Panc1 (cell line): ENCODE results near the gene MYH8. TPM values are rescaled to one million over a fixed set of nuclear protein-coding genes. Genes with fewer than 3 reads are reported as not detected.

Experiments
- ATAC-seq: fragments of 200-7000 bp; cut with Tn5 transposase; 2 replicates; pipeline ENCODE4 v1.9.1; 2020; ENCODE audit warnings: mild to moderate bottlenecking, moderate library complexity
- BruUV-seq: library from RNA; stranded (reverse); fragments of 400-500 nt; replicated peaks from 2 replicates; lab custom pipeline; 2021; lab: Mats Ljungman, UMichigan
- CTCF ChIA-PET: fragments of 300-600 bp; sonication (Branson Sonifier 250); formaldehyde crosslinking; loops from one replicate; lab custom pipeline; 2022; ENCODE audit warnings: antibody characterized with exemption; lab: Charles Lee
- POLR2A ChIA-PET: fragments of 300-600 bp; sonication (Branson Sonifier 250); formaldehyde crosslinking; loops from one replicate; lab custom pipeline; 2022; ENCODE audit warnings: antibody characterized with exemption; lab: Charles Lee
- DNase-seq: peaks from one replicate; pipeline ENCODE4 v3.0.0-alpha.2; 2010; ENCODE audit warnings: low read depth, low spot score
- H3K27ac ChIP-seq: 2 replicates; pipeline ENCODE4 v1.5.1; 2011; ENCODE audit warnings: mild to moderate bottlenecking, low read length, inconsistent platforms
- H3K27me3 ChIP-seq: fragments of 200-500 bp; sonication (Bioruptor generic); 2 replicates; pipeline ENCODE4 v1.6.0; 2014; ENCODE audit warnings: low read length, inconsistent platforms; ENCODE audit not compliant: control insufficient read depth, insufficient read depth
- H3K36me3 ChIP-seq: fragments of 200-500 bp; sonication (Bioruptor generic); 2 replicates; pipeline ENCODE4 v1.5.1; 2014; ENCODE audit warnings: inconsistent platforms, mild to moderate bottlenecking, low read length, moderate library complexity; ENCODE audit not compliant: control insufficient read depth, insufficient read depth
- H3K4me1 ChIP-seq: 2 replicates; pipeline ENCODE4 v1.5.1; 2011; ENCODE audit warnings: inconsistent platforms, mild to moderate bottlenecking, low read length, moderate library complexity; ENCODE audit not compliant: control insufficient read depth, insufficient read depth
- H3K4me3 ChIP-seq, 2 experiments: 2 replicates each; pipeline ENCODE4 v1.5.1; 2011 to 2012; ENCODE audit warnings: low read depth in 2 of 2, low read length in 2 of 2, mild to moderate bottlenecking in 2 of 2, inconsistent platforms in 1 of 2, moderate library complexity in 1 of 2
- H3K9me3 ChIP-seq: fragments of 200-500 bp; sonication (Bioruptor generic); 2 replicates; pipeline ENCODE4 v1.5.1; 2014; ENCODE audit warnings: low read depth, mild to moderate bottlenecking, inconsistent platforms, low read length, moderate library complexity; ENCODE audit not compliant: control insufficient read depth, insufficient read depth
- POLR2AphosphoS5 ChIP-seq: IDR thresholded peaks from 2 replicates; pipeline ENCODE4 v1.6.1; 2012; ENCODE audit warnings: mild to moderate bottlenecking, low read depth, low read length, moderate library complexity
- SIN3A ChIP-seq: IDR thresholded peaks from 2 replicates; pipeline ENCODE4 v1.6.1; 2012; ENCODE audit warnings: low read depth, mild to moderate bottlenecking, low read length, moderate library complexity, borderline replicate concordance; ENCODE audit not compliant: insufficient read depth
- TCF7L2 ChIP-seq: IDR thresholded peaks from 2 replicates; pipeline ENCODE4 v1.6.1; 2011; ENCODE audit warnings: mild to moderate bottlenecking, low read depth, low read length, inconsistent platforms
- in situ Hi-C: cut with HindIII; loops from 2 replicates; pipeline ENCODE4 v1.10.0; 2016; ENCODE audit warnings: low sequenced_read_pairs, low pct_unique_long_range_greater_than_20kb
- intact Hi-C: fragments of 100-400 bp; cut with micrococcal nuclease; formaldehyde crosslinking; loops from one replicate; pipeline ENCODE4 v1.10.0; 2022; ENCODE audit not compliant: unreplicated experiment
- total RNA-seq: library from RNA; stranded (reverse); gene quantifications from one replicate; pipeline ENCODE4 v1.2.1, GENCODE V29; 2021; ENCODE audit not compliant: unreplicated experiment
- TF ChIP-seq, protein P1 (sequence below): fragments of 450-650 bp; IDR thresholded peaks from 2 replicates; pipeline ENCODE4 v1.5.1; 2017; ENCODE audit warnings: mild to moderate bottlenecking
- TF ChIP-seq, protein P2 (sequence below), 2 experiments: IDR thresholded peaks; 2 replicates each; pipeline ENCODE4 v1.6.1; 2011 to 2012; ENCODE audit warnings: low read depth in 2 of 2, control low read depth in 1 of 2, low read length in 1 of 2, mild to moderate bottlenecking in 1 of 2, moderate library complexity in 1 of 2; ENCODE audit not compliant: insufficient read depth in 1 of 2

Gene MYH8
- total RNA-seq, 1 experiment from 2014 or later = not detected

- no peak overlapping the region for H3K27ac ChIP-seq
- H3K36me3 ChIP-seq = no peaks in the 10 kb centered on the region
- intact Hi-C loops = no loop called here
- no peaks in the 10 kb centered on the region for H3K4me1 ChIP-seq
- POLR2A ChIA-PET = no interaction called here
- no peaks in the 10 kb centered on the region; the same call in 1 of the 2 replicates for H3K27me3 ChIP-seq
- no peaks in the 10 kb centered on the region for H3K9me3 ChIP-seq
- TF ChIP-seq SIN3A = no peak
- TF ChIP-seq, protein P1, sequence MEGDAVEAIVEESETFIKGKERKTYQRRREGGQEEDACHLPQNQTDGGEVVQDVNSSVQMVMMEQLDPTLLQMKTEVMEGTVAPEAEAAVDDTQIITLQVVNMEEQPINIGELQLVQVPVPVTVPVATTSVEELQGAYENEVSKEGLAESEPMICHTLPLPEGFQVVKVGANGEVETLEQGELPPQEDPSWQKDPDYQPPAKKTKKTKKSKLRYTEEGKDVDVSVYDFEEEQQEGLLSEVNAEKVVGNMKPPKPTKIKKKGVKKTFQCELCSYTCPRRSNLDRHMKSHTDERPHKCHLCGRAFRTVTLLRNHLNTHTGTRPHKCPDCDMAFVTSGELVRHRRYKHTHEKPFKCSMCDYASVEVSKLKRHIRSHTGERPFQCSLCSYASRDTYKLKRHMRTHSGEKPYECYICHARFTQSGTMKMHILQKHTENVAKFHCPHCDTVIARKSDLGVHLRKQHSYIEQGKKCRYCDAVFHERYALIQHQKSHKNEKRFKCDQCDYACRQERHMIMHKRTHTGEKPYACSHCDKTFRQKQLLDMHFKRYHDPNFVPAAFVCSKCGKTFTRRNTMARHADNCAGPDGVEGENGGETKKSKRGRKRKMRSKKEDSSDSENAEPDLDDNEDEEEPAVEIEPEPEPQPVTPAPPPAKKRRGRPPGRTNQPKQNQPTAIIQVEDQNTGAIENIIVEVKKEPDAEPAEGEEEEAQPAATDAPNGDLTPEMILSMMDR = no peak
- no peak for TF ChIP-seq TCF7L2
- TF ChIP-seq, protein P2, sequence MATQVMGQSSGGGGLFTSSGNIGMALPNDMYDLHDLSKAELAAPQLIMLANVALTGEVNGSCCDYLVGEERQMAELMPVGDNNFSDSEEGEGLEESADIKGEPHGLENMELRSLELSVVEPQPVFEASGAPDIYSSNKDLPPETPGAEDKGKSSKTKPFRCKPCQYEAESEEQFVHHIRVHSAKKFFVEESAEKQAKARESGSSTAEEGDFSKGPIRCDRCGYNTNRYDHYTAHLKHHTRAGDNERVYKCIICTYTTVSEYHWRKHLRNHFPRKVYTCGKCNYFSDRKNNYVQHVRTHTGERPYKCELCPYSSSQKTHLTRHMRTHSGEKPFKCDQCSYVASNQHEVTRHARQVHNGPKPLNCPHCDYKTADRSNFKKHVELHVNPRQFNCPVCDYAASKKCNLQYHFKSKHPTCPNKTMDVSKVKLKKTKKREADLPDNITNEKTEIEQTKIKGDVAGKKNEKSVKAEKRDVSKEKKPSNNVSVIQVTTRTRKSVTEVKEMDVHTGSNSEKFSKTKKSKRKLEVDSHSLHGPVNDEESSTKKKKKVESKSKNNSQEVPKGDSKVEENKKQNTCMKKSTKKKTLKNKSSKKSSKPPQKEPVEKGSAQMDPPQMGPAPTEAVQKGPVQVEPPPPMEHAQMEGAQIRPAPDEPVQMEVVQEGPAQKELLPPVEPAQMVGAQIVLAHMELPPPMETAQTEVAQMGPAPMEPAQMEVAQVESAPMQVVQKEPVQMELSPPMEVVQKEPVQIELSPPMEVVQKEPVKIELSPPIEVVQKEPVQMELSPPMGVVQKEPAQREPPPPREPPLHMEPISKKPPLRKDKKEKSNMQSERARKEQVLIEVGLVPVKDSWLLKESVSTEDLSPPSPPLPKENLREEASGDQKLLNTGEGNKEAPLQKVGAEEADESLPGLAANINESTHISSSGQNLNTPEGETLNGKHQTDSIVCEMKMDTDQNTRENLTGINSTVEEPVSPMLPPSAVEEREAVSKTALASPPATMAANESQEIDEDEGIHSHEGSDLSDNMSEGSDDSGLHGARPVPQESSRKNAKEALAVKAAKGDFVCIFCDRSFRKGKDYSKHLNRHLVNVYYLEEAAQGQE (IDR thresholded peaks at IDR 0.05; ENCODE audit: insufficient read depth in 1 of 2, low read depth in 2 of 2, low read length in 1 of 2) = no peak
- DNase-seq = no peak
- CTCF ChIA-PET = no interaction called here
- ATAC-seq = no peak
- in situ Hi-C loops = no loop called here
- BruUV-seq = no TSS peak
- no peak overlapping the region for H3K4me3 ChIP-seq
Measured at GRCh38 chr17:10458701-10459100, 37.0 kb upstream of the MYH8 start.

DNA sequence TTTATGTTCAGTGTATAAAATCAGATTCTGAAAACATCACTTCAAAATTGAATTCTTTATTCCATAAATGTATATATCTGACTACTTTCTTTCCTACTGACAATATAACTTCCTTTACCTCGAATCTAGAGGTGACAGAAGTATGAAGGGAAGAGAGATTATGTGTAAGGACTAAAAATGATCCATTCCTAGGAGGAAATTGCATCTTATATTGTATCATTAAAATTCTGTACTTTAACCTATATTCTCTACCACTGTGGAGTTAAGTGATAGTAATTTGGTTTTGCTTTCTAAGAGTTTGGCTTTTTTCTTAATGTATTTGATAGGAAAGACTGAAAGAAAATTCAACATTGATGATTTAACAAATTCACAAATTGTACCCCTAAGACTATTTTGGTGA is 36.2 kb upstream of the MYH8 start:
- no TSS peak for BruUV-seq
- POLR2A ChIA-PET = no interaction called here
- TF ChIP-seq POLR2AphosphoS5 (no peak), SIN3A (no peak), TCF7L2 (no peak)
- TF ChIP-seq, protein P2 (IDR thresholded peaks at IDR 0.05; ENCODE audit: insufficient read depth in 1 of 2, low read depth in 2 of 2, low read length in 1 of 2) = no peak
- TF ChIP-seq, protein P1 = no peak
- CTCF ChIA-PET = no interaction called here
- intact Hi-C loops (no loop called here), in situ Hi-C loops (no loop called here)
- Histone ChIP-seq H3K9me3 (no peaks in the 10 kb centered on the region), H3K36me3 (no peaks in the 10 kb centered on the region), H3K27ac (no peak overlapping the region), H3K27me3 (no peaks in the 10 kb centered on the region; the same call in 1 of the 2 replicates), H3K4me1 (no peaks in the 10 kb centered on the region), H3K4me3 (no peak overlapping the region)
- DNase-seq (no peak), ATAC-seq (no peak)
